Hepatocyte (in vitro differentiated cells): ENCODE data around the gene BCAN. TPM values are rescaled to one million over a fixed set of nuclear protein-coding genes. Genes with fewer than 3 reads are reported as not detected.

Source experiments
- DNase-seq: peaks from one replicate; pipeline ENCODE4 v3.0.0-alpha.2; 2016; ENCODE audit warnings: low spot score
- H2AFZ ChIP-seq: fragments of 200-600 bp; sonication (generic); 2 replicates; pipeline ENCODE4 v1.6.0; 2016; ENCODE audit warnings: antibody characterized with exemption, mild to moderate bottlenecking
- H3K27ac ChIP-seq: fragments of 200-600 bp; sonication (generic); 2 replicates; pipeline ENCODE4 v1.5.1; 2016; ENCODE audit warnings: mild to moderate bottlenecking
- H3K27me3 ChIP-seq: fragments of 200-600 bp; sonication (generic); 2 replicates; pipeline ENCODE4 v1.6.1; 2016
- H3K36me3 ChIP-seq: fragments of 200-600 bp; sonication (generic); replicated peaks from 2 replicates; pipeline ENCODE4 v1.5.1; 2016; ENCODE audit warnings: low read depth; ENCODE audit not compliant: insufficient read depth
- H3K4me1 ChIP-seq: fragments of 200-600 bp; sonication (generic); 2 replicates; pipeline ENCODE4 v1.5.1; 2016; ENCODE audit warnings: mild to moderate bottlenecking, moderate library complexity; ENCODE audit not compliant: insufficient read depth
- H3K4me2 ChIP-seq: fragments of 200-600 bp; sonication (generic); 2 replicates; pipeline ENCODE4 v1.6.0; 2016
- H3K4me3 ChIP-seq: fragments of 200-600 bp; sonication (generic); 2 replicates; pipeline ENCODE4 v1.5.1; 2016; ENCODE audit warnings: mild to moderate bottlenecking
- H3K79me2 ChIP-seq: fragments of 200-600 bp; sonication (generic); 2 replicates; pipeline ENCODE4 v1.6.0; 2017; ENCODE audit warnings: mild to moderate bottlenecking
- H3K9me2 ChIP-seq: fragments of 200-600 bp; sonication (generic); replicated peaks from 2 replicates; pipeline ENCODE4 v1.6.0; 2017; ENCODE audit warnings: mild to moderate bottlenecking; ENCODE audit not compliant: insufficient read depth
- H3K9me3 ChIP-seq: fragments of 200-600 bp; sonication (generic); 2 replicates; pipeline ENCODE4 v1.5.1; 2016; ENCODE audit warnings: low read depth, mild to moderate bottlenecking
- H4K20me1 ChIP-seq: fragments of 200-600 bp; sonication (generic); 2 replicates; pipeline ENCODE4 v1.6.0; 2016; ENCODE audit warnings: mild to moderate bottlenecking; ENCODE audit not compliant: insufficient read depth, poor library complexity, severe bottlenecking
- EZH2 ChIP-seq: fragments of 200-600 bp; sonication (generic); IDR thresholded peaks from 2 replicates; pipeline ENCODE4 v1.6.1; 2016; ENCODE audit warnings: antibody characterized with exemption, mild to moderate bottlenecking, borderline replicate concordance
- EZH2phosphoT487 ChIP-seq: fragments of 200-600 bp; sonication (generic); IDR thresholded peaks from one replicate; pipeline ENCODE4 v1.6.1; 2018; ENCODE audit warnings: antibody characterized with exemption, mild to moderate bottlenecking, low read depth, moderate library complexity; ENCODE audit not compliant: unreplicated experiment, severe bottlenecking
- WGBS: methylation state at CpG from one replicate; pipeline ENCODE4 v1.1.6; 2016; ENCODE audit warnings: low lambda C conversion rate; ENCODE audit errors: missing lambda C conversion rate; 5-methylcytosine and 5-hydroxymethylcytosine counted together
- polyA plus RNA-seq: library from polyadenylated mRNA; unstranded; fragments of >200 nt; fragmentation: Nextera tagmentation; extraction: Ambion mirVana; gene quantifications from 2 replicates; pipeline ENCODE4 v1.2.1, GENCODE V29; 2016
- total RNA-seq: library from RNA; depleted of rRNA; stranded (reverse); fragments of >200 nt; gene quantifications from 2 replicates; pipeline ENCODE4 v1.2.3, GENCODE V29; 2014
- TF ChIP-seq, protein P1 (sequence below): fragments of 200-600 bp; sonication (generic); IDR thresholded peaks from 2 replicates; pipeline ENCODE4 v1.5.1; 2016; ENCODE audit warnings: antibody characterized with exemption, mild to moderate bottlenecking; ENCODE audit not compliant: poor library complexity

The BCAN gene
- total and polyA plus RNA-seq, 2 experiments from 2014 or later: 0.03 TPM; not detected in 1

GRCh38 chr1:156673387-156674121, 31.6 kb downstream of the BCAN start:
- H3K4me2 ChIP-seq: no peak overlapping the region
- H3K27ac ChIP-seq: no peak overlapping the region
- H3K4me1 ChIP-seq: peaks cover 33% of the 10 kb centered on the region
- H3K9me3 ChIP-seq: no peaks in the 10 kb centered on the region
- no peaks in the 10 kb centered on the region for H3K36me3 ChIP-seq
- peaks cover 18% of the 10 kb centered on the region for H3K27me3 ChIP-seq
- H3K4me3 ChIP-seq: no peak overlapping the region
- 59% methylated on average over 8 of the region's 8 CpGs for WGBS
- H3K9me2 ChIP-seq: no peaks in the 10 kb centered on the region
- H2AFZ ChIP-seq: no peak overlapping the region
- TF ChIP-seq EZH2 (no peak), EZH2phosphoT487 (no peak)
- TF ChIP-seq, protein P1, sequence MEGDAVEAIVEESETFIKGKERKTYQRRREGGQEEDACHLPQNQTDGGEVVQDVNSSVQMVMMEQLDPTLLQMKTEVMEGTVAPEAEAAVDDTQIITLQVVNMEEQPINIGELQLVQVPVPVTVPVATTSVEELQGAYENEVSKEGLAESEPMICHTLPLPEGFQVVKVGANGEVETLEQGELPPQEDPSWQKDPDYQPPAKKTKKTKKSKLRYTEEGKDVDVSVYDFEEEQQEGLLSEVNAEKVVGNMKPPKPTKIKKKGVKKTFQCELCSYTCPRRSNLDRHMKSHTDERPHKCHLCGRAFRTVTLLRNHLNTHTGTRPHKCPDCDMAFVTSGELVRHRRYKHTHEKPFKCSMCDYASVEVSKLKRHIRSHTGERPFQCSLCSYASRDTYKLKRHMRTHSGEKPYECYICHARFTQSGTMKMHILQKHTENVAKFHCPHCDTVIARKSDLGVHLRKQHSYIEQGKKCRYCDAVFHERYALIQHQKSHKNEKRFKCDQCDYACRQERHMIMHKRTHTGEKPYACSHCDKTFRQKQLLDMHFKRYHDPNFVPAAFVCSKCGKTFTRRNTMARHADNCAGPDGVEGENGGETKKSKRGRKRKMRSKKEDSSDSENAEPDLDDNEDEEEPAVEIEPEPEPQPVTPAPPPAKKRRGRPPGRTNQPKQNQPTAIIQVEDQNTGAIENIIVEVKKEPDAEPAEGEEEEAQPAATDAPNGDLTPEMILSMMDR: no peak
- no peaks in the 10 kb centered on the region for H3K79me2 ChIP-seq
- DNase-seq: peak; percentile 66
- no peaks in the 10 kb centered on the region for H4K20me1 ChIP-seq

DNA sequence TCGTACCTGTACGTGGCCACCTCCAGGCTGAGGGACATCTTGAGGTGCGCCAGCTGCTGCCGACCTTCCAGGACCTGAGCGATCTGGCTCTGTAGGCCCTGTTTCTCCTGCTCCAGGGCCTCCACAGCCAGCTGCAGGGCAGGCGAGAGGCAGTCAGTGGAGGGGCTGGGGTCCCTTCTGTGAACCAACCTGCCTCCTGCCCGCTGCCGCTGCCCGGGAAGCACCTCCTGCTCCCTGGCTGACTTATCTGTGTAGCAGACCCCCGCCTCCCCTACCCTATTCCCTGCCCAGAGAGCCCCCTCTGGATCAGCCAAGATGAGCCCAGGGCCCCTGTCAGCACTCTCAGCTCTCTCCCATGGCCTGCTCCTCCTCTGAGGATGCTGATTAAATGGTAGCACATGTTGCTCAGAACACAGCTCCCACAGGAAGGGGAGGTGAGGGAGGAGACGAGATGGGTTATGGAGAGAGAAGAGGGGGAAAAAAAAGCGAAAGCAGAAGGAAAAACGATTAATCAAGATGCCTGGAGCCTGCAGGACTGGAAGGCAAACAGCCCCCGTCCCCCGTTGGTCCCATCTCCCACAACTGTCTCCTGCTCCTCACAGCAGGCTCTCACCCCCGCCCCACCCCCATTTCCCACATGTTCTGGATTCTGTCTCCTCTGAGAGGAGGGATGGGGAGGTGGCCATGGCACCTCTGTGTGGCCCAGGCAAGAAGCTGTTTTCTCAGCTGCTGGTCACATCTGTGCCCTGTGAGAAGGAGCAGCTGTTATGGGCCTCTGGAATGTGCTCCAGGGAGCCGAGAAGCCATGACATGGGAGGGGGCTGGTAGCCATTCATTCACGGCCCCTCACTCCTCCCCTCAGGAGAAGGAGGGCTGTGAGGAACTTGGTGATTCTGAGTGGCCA, 33.5 kb downstream of the BCAN start:
- Histone ChIP-seq H3K27me3 (peaks cover 29% of the 10 kb centered on the region), H3K4me1 (peaks cover 26% of the 10 kb centered on the region), H3K9me3 (no peaks in the 10 kb centered on the region), H3K4me3 (no peak overlapping the region), H3K79me2 (no peaks in the 10 kb centered on the region), H3K9me2 (no peaks in the 10 kb centered on the region), H3K36me3 (no peaks in the 10 kb centered on the region), H4K20me1 (no peaks in the 10 kb centered on the region), H3K27ac (no peak overlapping the region), H3K4me2 (peak overlapping the region; percentile 91), H2AFZ (no peak overlapping the region)
- TF ChIP-seq EZH2phosphoT487 (no peak), EZH2 (no peak)
- TF ChIP-seq, protein P1: no peak
- no peak for DNase-seq
- WGBS: 57% methylated on average over 13 of the region's 18 CpGs

DNA sequence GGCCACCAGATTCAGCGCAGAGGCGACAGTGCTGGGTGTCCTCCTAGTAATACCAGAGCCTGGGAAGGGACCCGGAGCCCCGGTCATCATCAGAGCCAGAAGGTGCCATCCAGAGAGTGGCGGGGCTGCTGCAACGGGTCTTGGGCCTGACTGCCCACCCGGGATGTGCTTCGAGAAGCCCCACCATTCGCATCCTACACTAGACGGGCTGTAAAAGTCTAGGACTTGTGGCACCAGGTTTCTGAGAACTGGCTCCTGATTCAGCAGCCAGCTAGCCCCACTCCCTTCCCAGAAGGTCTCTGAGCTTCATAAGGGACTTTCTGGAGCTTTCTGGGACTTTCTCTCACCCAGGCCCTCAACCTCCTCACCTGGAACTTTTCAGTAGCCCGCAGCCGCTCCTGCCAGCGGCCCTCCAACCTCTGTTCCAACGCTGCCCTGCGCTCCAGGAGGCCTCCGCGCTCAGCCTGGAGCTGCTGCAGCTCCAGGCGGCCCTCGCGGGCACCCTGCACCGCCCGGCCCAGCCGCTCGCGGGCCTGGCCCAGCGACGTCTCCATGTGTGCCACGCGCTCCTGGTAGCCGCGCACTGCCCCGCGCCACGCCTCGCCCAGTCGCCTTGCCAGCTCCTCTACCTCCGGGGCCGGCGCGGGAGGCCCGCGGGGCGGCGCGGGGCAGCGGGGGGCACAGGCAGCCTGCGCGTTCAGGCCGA, 34.4 kb downstream of the BCAN start:
- Histone ChIP-seq H3K4me2 (peak overlapping the region; percentile 91), H3K27ac (no peak overlapping the region), H3K79me2 (no peaks in the 10 kb centered on the region), H2AFZ (no peak overlapping the region), H4K20me1 (no peaks in the 10 kb centered on the region), H3K4me3 (peak overlapping the region; percentile 36), H3K4me1 (peaks cover 26% of the 10 kb centered on the region), H3K9me2 (no peaks in the 10 kb centered on the region), H3K27me3 (peaks cover 29% of the 10 kb centered on the region), H3K9me3 (no peaks in the 10 kb centered on the region), H3K36me3 (no peaks in the 10 kb centered on the region)
- WGBS: 13% methylated on average over 42 of the region's 49 CpGs
- TF ChIP-seq EZH2: no peak
- TF ChIP-seq, protein P1: no peak
- TF ChIP-seq EZH2phosphoT487: no peak
- DNase-seq: no peak
